Cortex of kidney (tissue), 1 donor: ENCODE data around the gene SH3BP1.
"Not testable (repeated sequence)": the region's sequence is repeated elsewhere in the genome, so short reads cannot be mapped to it uniquely, and the experiment has no call there.

ENCODE experiments used
- DNase-seq: peaks from one replicate; lab custom pipeline; 2025; lab: John Stamatoyannopoulos, UW

Gene SH3BP1

GRCh38 chr22:37679670-37680069 lies 40.2 kb downstream of the SH3BP1 start:
- no peak for DNase-seq

- no peak for DNase-seq
Measured at GRCh38 chr22:37680191-37680851, 40.9 kb downstream of the SH3BP1 start.

GRCh38 chr22:37681001-37681424 lies 41.5 kb downstream of the SH3BP1 start:
- no peak for DNase-seq

GRCh38 chr22:37681556-37682049 lies 42.1 kb downstream of the SH3BP1 start:
- no peak for DNase-seq

GRCh38 chr22:37684803-37685615 lies 45.5 kb downstream of the SH3BP1 start:
- DNase-seq, result no peak

GRCh38 chr22:37686002-37686982 lies 46.8 kb downstream of the SH3BP1 start, which contains the start of gene NOL12:
Gene NOL12, plus strand, starts transcription at chr22:37686343. Its CDS starts 50 bp downstream, at chr22:37686393.
- DNase-seq, result no peak

- no peak for DNase-seq
Measured at GRCh38 chr22:37690407-37690806, 50.9 kb downstream of the SH3BP1 start.

- DNase-seq, result no peak
Measured at GRCh38 chr22:37690901-37691504, 51.5 kb downstream of the SH3BP1 start.

- no peak for DNase-seq
Measured at GRCh38 chr22:37692627-37693285, 53.3 kb downstream of the SH3BP1 start.

- DNase-seq, result not testable (repeated sequence)
Measured at GRCh38 chr22:37694131-37694530, 54.7 kb downstream of the SH3BP1 start.

- not testable (repeated sequence) for DNase-seq
Measured at GRCh38 chr22:37696260-37696656, 56.8 kb downstream of the SH3BP1 start.

GRCh38 chr22:37696657-37697537 lies 57.4 kb downstream of the SH3BP1 start, which contains the start of gene TRIOBP:
Gene TRIOBP, plus strand, starts transcription at chr22:37697048. Its CDS starts 4,318 bp downstream, at chr22:37701366.
- no peak for DNase-seq

- no peak for DNase-seq
Measured at GRCh38 chr22:37697538-37697835, 58.0 kb downstream of the SH3BP1 start.

GRCh38 chr22:37701141-37701786 lies 61.8 kb downstream of the SH3BP1 start:
- DNase-seq, result no peak

- no peak for DNase-seq
Measured at GRCh38 chr22:37703906-37704305, 64.4 kb downstream of the SH3BP1 start.

- DNase-seq, result no peak
Measured at GRCh38 chr22:37704645-37705044, 65.2 kb downstream of the SH3BP1 start.

- no peak for DNase-seq
Measured at GRCh38 chr22:37705205-37705604, 65.7 kb downstream of the SH3BP1 start.
